Fibroblast of the conjunctiva (primary cell): Measurements from ENCODE around the gene OR2V2.
"Not testable (repeated sequence)": the region's sequence is repeated elsewhere in the genome, so short reads cannot be mapped to it uniquely, and the experiment has no call there.

Experiments used
- DNase-seq: peaks from one replicate; pipeline ENCODE4 v3.0.0-alpha.2; 2010; ENCODE audit warnings: low read depth

The OR2V2 gene

DNA sequence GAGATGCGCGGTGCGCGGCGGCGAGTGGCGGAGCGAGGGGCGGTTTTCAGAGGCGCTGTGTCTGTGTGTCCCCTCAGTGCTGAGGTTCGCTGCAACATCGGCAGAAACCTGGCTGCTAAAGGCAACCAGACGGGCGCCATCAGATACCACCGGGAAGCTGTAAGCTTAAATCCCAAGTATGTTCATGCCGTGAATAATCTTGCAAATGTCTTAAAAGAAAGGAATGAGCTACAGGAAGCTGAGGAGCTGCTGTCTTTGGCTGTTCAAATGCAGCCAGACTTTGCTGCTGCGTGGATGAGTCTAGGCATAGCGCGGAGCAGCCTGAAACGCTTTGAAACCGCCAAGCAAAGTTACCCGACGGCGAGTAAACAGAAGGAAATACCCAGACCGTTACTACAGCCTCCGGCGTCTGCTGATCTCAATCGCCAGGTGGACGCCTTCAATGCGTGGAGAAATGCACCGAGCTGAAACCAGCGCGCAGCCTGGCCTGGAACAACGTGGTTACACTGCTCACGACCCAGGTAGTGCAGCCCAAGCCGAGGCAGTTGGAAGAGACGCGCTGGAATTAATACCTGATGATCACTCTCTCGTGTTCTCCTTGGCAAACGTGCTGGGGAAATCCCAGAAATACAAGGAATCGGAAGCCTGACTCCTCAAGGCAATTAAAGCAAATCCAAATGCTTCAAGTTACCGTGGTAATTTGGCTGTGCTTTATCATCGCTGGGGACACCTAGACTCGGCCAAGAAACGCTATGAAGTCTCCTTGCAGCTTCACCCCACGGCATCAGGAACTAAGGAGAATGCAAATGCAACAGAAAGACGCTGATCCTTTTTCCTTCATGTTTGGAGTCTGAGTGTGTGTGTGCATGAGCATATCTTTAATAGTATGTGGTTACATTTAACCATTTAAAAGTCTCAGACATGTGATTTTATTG, 32.3 kb upstream of the OR2V2 start:
- DNase-seq = no peak

DNA sequence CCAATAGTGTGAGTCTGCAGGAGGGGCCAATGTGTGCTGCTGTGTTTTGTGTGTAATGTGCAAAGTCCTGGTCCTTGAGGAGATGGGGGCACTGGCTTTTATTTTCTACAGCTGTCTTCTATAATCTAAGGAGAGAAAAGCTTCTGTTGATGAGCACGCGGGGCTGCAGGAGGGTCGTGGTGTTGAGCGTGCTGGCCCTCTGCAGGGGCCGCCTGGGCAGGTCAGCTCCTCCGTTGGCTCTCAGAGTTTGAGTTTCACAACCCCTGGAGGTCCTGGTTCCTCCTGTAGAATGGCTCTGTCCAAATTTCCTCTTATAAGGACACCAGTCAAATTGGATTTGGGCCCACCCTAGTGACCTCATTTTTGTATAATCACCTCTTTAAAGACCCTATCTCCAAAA, 29.0 kb upstream of the OR2V2 start:
- DNase-seq = no peak

DNA sequence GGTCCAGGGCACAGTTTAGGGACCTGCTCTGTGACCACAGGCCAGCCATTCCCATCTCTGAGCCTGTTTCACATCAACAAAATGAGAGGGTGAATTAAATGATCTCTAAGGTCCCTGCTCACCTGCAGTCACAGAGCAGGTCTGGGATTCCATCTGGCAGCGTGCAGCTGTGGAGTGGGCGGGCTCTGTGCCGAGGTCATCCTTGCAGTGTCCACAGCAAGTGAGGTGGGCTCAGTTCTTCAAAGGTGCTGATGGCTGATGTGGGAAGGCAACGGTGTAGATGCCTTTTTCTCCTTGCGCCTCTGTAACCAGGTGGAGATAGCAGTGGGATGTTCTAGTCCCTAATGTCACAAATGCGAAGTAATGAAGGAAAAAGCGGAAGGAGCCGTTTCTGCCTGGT, 28.3 kb upstream of the OR2V2 start:
- DNase-seq = no peak

DNA sequence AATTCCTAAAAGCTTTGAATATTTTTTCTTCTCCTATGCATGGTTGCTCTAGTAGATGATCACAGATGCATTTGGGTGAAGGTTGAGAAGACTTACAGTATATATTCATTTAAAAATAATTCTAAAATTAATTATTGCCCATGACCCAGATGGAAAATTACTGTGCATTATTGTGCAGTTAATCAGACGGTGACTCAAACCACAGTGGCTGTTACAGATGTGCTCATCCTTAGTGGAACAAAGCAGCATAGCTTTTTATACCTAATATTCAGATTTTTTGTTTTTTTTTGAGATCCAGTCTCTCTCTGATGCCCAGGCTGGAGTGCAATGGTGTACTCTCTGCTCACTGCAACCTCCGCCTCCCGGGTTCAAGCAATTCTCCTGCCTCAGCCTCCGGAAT, 27.1 kb upstream of the OR2V2 start:
- DNase-seq = no peak

DNA sequence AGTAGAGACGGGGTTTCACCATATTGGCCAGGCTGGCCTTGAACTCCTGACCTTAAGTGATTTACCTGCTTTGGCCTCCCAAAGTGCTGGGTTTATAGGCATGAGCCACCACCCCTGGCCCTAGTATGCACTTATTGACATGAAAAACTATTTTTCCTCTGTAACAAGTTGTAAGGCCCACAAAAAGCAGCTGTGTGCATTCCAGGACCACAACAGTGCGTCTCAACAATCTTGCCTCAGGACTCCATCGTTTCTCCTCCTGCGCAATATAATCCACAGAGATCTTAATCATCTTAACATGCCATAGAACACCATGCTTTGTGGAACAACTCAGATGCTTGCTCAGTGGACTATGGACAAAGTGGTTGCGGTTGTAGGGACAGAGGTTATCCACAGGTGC, 26.6 kb upstream of the OR2V2 start:
- no peak for DNase-seq

DNA sequence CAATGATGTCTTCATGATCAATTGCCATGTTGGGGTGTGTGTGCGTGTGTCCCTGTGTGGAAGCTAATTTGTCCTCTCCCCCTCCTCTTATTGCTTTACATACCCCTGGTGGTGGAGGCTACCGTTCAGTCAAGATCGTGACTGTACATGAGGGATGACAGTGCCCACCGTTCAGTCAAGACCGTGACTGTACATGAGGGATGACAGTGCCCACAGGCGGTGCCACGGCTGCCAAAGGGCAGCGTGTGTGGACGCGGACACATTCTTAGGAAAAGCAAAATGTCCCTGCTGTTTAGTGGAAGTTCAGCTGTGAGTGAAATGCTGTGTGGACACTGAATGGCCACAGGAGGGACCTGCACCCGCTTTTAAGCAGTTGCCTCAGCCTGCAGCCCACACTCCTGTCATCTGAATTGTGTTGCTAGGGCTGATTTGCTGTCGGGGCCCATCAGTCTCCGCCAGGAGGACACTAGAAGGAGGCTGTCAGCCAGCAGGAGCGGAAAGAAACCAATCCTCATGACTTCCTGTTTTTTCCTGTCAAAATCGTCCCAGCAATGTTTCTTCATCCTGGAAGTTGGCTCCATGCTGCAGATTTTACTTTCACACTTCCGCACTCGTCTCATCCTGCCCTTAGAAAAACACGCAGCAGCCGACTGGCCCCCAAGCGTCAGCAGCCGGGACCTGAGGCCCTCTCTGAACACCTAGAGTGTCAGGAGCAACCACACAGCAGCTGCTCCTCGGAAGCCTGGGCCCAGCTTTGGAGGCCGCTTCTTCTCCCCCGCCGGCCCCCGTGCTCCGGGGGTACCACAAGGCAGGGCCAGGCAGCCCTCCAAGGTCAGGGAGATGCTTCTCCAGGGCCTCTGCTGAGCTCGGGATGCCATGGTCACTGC, 25.5 kb upstream of the OR2V2 start:
- no peak for DNase-seq

GRCh38 chr5:181124526-181124925, 22.9 kb upstream of the OR2V2 start:
- DNase-seq = no peak

- no peak for DNase-seq
These were observed 20.5 kb upstream of the OR2V2 start for GRCh38 chr5:181126841-181127240.

DNA sequence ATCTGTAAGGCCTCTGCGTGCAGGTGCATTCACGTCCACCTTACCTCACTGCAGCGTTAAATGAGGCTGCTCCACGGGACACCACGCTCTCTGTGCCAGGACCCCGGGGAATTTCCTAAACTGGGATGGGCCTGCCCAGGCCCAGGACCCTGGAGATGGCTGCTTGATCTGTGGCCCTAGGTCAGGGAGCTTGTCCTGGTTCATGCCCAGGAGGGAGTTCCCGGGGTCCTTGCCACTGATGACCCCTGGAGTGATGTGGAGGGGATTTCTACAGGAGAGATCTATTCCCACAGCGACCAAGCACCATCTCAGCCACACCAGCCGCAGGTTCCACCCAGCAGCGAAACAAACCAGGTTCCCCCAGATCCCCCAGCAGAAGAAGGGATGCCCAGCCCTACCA, 19.9 kb upstream of the OR2V2 start:
- DNase-seq = no peak

DNA sequence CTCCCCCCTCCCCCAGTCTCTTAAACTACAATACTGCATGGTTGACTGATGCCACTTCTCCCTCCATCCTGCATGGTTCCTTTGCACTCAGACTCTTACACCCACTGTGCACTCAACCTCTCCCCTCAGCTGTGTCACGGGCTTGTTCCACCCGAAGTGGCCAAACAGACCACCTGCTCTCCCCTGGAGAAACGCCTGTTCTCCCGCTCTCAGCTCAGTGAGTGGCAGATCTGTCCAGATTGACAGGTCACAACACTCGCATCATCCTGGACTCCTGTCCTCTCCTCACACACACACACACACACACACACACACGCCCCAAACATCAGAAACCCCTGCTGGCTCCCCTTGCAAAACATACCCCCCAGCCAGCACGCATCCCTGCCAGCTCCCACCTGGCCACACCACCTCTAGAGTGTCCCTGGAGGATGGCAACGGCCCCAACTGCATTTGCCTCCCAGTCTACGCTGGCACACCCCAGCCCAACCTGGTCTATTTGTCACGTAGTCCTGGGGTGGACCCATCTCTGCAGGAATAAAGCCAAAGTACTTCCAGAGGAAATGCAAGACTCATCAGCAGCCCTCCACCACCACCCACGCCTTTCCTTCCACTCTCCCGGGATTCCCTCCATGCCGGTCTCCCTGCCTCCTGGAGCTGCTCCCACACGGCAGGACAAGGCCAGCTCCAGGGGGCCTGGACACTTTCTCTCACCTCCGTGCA, 19.3 kb upstream of the OR2V2 start:
- DNase-seq = no peak

- DNase-seq = no peak
These were observed 17.8 kb upstream of the OR2V2 start for GRCh38 chr5:181129601-181130000.

DNA sequence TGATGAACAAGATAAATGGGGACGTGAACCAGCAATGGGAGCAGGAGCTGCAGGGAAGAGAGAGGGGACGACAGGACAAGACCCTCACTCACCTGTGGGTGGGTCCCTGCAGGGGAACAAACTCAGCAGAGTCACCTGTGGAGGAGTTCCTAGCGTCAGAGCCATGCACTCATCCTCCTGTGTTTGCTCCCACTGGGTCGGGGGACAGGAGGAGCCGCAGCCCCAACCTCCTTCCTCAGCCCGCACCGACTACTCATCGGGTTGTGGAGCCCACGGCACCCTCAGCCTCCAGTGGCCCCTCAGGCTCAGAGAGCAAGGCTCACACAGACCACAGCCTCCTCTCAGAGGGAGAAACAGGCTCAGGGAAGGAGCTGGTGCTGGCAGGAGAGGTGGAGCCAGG, 17.3 kb upstream of the OR2V2 start:
- DNase-seq = not testable (repeated sequence)

- no peak for DNase-seq
These were observed 16.4 kb upstream of the OR2V2 start, which contains the start of gene OR2V1 for GRCh38 chr5:181130832-181131496. OR2V1 (minus strand) TSS chr5:181131169; CDS start chr5:181125304, 5,865 bp downstream.

DNA sequence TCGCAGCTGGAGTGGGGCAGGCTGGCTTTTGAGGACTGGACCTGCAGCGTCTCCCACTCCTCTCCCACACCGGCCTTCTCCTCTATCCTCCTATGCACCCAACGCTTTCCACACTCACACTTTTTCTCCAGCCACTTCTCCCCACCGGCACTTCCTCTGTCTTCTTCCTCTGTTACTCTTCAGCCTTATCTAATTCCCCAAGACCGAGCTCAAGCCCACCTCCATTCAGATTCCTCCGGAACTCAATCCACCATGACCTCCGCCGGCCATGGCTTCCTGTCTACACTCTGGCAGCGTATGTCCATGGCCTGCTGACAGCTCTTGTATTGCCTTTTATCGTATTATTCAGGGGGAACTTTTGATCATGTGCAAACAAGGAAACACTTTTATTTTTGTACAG, 15.9 kb upstream of the OR2V2 start:
- no peak for DNase-seq

- no peak for DNase-seq
These were observed 14.3 kb upstream of the OR2V2 start for GRCh38 chr5:181133083-181133482.

GRCh38 chr5:181133610-181134231, 13.7 kb upstream of the OR2V2 start:
- DNase-seq = peak; percentile 56

DNA sequence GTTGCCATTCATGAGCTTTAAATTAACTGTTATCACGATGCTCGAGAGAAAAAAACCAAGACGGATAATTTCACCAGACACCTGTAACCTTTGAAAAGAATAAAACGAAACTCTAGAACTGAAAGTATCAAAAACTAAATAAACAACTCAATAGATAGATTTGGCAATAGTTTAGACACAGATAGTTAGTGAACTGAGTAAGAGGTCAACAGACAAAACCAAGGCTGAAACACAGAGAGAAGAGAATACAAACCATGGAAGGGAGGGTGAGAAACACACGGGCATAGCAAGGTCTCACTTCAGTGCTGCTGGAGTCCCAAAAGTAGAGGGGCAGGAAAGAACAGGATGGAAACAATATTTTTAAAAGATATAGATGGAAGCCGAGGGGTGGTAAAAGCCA, 13.1 kb upstream of the OR2V2 start:
- no peak for DNase-seq

DNA sequence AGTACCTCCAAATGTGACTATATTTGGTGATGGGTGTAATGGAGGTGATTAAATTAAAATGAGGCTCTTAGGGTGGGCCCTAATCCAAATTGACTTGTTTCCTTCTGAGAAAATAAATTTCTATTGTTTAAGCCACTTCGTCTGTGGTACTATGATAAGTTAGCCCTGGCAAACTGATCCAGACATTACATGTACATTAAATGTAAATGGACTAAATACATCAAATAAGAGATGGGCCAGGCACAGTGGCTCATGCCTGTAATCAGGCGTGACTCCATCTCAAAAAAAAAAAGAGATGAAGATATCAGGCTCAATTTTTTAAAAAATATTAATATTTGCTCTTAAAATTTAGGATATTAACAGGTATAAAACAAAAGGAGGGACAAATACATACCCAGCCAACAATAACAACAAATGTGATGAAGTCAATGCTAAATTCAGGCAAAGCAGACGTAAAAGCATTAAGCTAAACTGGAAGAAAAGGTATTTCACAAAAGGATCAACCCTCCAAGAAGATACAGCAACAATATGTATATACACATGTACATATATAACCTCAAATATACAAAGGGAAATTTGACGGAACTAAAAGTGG, 10.9 kb upstream of the OR2V2 start:
- no peak for DNase-seq

GRCh38 chr5:181138258-181138657, 9.1 kb upstream of the OR2V2 start:
- no peak for DNase-seq

DNA sequence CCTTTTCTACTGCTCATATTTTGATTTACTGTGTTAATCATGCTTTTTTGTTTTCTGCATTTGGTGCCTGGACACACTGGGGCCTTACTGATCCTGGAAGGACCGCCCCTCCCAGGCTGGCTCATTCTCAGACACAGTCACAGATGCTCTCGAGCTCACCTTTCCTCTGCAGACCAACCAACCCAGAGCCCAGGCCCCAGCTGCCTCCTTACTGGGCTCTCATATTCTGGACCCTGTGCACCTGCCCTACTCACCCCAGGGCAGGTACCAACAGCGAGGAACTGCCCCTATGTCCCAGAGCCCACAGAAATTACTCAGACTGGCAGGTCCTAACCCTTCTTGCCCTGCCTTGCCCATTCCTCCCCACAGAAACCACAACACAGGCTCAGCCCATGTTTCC, 6.6 kb upstream of the OR2V2 start:
- no peak for DNase-seq

DNA sequence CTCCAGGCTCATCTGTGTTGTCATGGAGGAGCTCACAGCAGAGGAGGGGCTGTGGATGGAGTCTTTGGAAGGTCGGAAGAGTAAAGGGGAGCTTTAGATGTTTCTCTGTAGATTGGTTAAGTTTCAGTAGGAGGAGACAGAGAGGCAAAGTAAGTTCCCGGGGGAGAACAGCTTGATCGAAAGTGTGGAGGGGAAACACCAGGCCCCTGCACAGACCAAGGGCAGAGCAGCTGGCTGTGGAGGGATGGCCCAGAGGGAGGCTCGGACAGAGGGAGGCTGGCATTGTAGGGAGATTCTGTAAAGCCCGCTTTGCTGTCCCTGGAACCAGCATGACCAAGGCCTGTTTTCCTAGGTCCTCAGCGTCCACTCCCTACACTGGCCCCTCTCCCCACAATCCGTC, 5.3 kb upstream of the OR2V2 start:
- no peak for DNase-seq
